ENCODE results near the gene ST3GAL5.
"Not testable (repeated sequence)": the region's sequence is repeated elsewhere in the genome, so short reads cannot be mapped to it uniquely, and the experiment has no call there.

ST3GAL5 gene

GRCh38 chr2:85935170-85935745, 46.5 kb upstream of the ST3GAL5 start:
- H2BK120ac ChIP-seq (ENCODE audit: low read depth, low read length): peak overlapping the region; percentile 78
- H4K8ac ChIP-seq (ENCODE audit: low read depth, low read length): no peak overlapping the region
- H3K27me3 ChIP-seq (ENCODE audit: insufficient read depth, low read length, poor library complexity): no peaks in the 10 kb centered on the region
- peak overlapping the region; percentile 36 for H3K56ac ChIP-seq (ENCODE audit: low read length)
- H3K4me1 ChIP-seq (ENCODE audit: control insufficient read depth, low read depth, low read length): peaks cover 11% of the 10 kb centered on the region
- H3K36me3 ChIP-seq (ENCODE audit: control insufficient read depth, insufficient read depth, low read length): no peaks in the 10 kb centered on the region
- no peaks in the 10 kb centered on the region for H3K79me2 ChIP-seq (ENCODE audit: control insufficient read depth, insufficient read depth, low read length)
- H3K79me1 ChIP-seq (ENCODE audit: low read length): no peaks in the 10 kb centered on the region
- no peak overlapping the region for H2AK5ac ChIP-seq (ENCODE audit: low read length)
- no peak overlapping the region for H3K9ac ChIP-seq (ENCODE audit: low read length)
- peak overlapping the region; percentile 81 for H2BK5ac ChIP-seq (ENCODE audit: low read length)
- H2BK15ac ChIP-seq (replicated peaks; ENCODE audit: low read depth): no peak overlapping the region
- no peak for DNase-seq
- no peak overlapping the region for H3K23ac ChIP-seq (ENCODE audit: low read length)
- peak overlapping the region; percentile 68 for H3K27ac ChIP-seq (ENCODE audit: low read depth, low read length)
- H3K4ac ChIP-seq (ENCODE audit: low read depth, low read length): peak overlapping the region; percentile 75
- no peak overlapping the region for H3K4me3 ChIP-seq (ENCODE audit: low read length)
- WGBS (ENCODE audit: extremely low coverage, insufficient coverage, low lambda C conversion rate): no CpG with 5 or more reads among the region's 6 CpGs
- H3K4me2 ChIP-seq (ENCODE audit: low read length): no peak overlapping the region
- H4K5ac ChIP-seq (ENCODE audit: low read length): no peak overlapping the region
- peak overlapping the region; percentile 83 for H3K18ac ChIP-seq (ENCODE audit: low read length)

GRCh38 chr2:85933753-85934594, 45.2 kb upstream of the ST3GAL5 start:
- peak overlapping the region; percentile 39 for H3K27ac ChIP-seq (ENCODE audit: low read depth, low read length)
- WGBS (ENCODE audit: extremely low coverage, insufficient coverage, low lambda C conversion rate): no CpG with 5 or more reads among the region's 7 CpGs
- DNase-seq: peak; percentile 80

GRCh38 chr2:85931151-85931550, 42.4 kb upstream of the ST3GAL5 start:
- H3K56ac ChIP-seq (ENCODE audit: low read length); H3K27ac ChIP-seq (ENCODE audit: low read depth, low read length); H2BK5ac ChIP-seq (ENCODE audit: low read length); H4K8ac ChIP-seq (ENCODE audit: low read depth, low read length); H3K9ac ChIP-seq (ENCODE audit: low read length); H3K27me3 ChIP-seq (ENCODE audit: insufficient read depth, low read length, poor library complexity); H3K4me1 ChIP-seq (ENCODE audit: control insufficient read depth, low read depth, low read length); H2BK120ac ChIP-seq (ENCODE audit: low read depth, low read length); H3K79me1 ChIP-seq (ENCODE audit: low read length); H3K4ac ChIP-seq (ENCODE audit: low read depth, low read length); DNase-seq; H3K4me3 ChIP-seq (ENCODE audit: low read length); H3K36me3 ChIP-seq (ENCODE audit: control insufficient read depth, insufficient read depth, low read length); H3K4me2 ChIP-seq (ENCODE audit: low read length); H4K5ac ChIP-seq (ENCODE audit: low read length); H2AK5ac ChIP-seq (ENCODE audit: low read length); H3K79me2 ChIP-seq (ENCODE audit: control insufficient read depth, insufficient read depth, low read length); H2BK15ac ChIP-seq (replicated peaks; ENCODE audit: low read depth); H3K18ac ChIP-seq (ENCODE audit: low read length); H3K23ac ChIP-seq (ENCODE audit: low read length): not testable (repeated sequence)
- no CpG with 5 or more reads among the region's 7 CpGs for WGBS (ENCODE audit: extremely low coverage, insufficient coverage, low lambda C conversion rate)

More at GRCh38 chr2:85933753-85934594, 45.2 kb upstream of the ST3GAL5 start:
- Histone ChIP-seq H3K56ac (ENCODE audit: low read length) (peak overlapping the region; percentile 65), H3K4ac (ENCODE audit: low read depth, low read length) (no peak overlapping the region), H3K36me3 (ENCODE audit: control insufficient read depth, insufficient read depth, low read length) (no peaks in the 10 kb centered on the region), H2BK5ac (ENCODE audit: low read length) (no peak overlapping the region), H3K27me3 (ENCODE audit: insufficient read depth, low read length, poor library complexity) (no peaks in the 10 kb centered on the region), H3K4me1 (ENCODE audit: control insufficient read depth, low read depth, low read length) (peaks cover 12% of the 10 kb centered on the region), H3K4me2 (ENCODE audit: low read length) (no peak overlapping the region), H3K23ac (ENCODE audit: low read length) (no peak overlapping the region), H4K5ac (ENCODE audit: low read length) (no peak overlapping the region), H3K18ac (ENCODE audit: low read length) (no peak overlapping the region), H3K9ac (ENCODE audit: low read length) (no peak overlapping the region), H2AK5ac (ENCODE audit: low read length) (peak overlapping the region; percentile 59), H2BK120ac (ENCODE audit: low read depth, low read length) (no peak overlapping the region), H2BK15ac (replicated peaks; ENCODE audit: low read depth) (no peak overlapping the region), H3K79me2 (ENCODE audit: control insufficient read depth, insufficient read depth, low read length) (no peaks in the 10 kb centered on the region), H3K79me1 (ENCODE audit: low read length) (no peaks in the 10 kb centered on the region), H4K8ac (ENCODE audit: low read depth, low read length) (no peak overlapping the region), H3K4me3 (ENCODE audit: low read length) (no peak overlapping the region)

- WGBS (ENCODE audit: extremely low coverage, insufficient coverage, low lambda C conversion rate): no CpG with 5 or more reads among the region's 4 CpGs
- Histone ChIP-seq H3K4me2 (ENCODE audit: low read length) (no peak overlapping the region), H2BK15ac (replicated peaks; ENCODE audit: low read depth) (no peak overlapping the region), H4K5ac (ENCODE audit: low read length) (no peak overlapping the region), H3K36me3 (ENCODE audit: control insufficient read depth, insufficient read depth, low read length) (no peaks in the 10 kb centered on the region), H3K56ac (ENCODE audit: low read length) (no peak overlapping the region), H2BK120ac (ENCODE audit: low read depth, low read length) (peak overlapping the region; percentile 62), H3K4me3 (ENCODE audit: low read length) (no peak overlapping the region), H3K4ac (ENCODE audit: low read depth, low read length) (no peak overlapping the region), H4K8ac (ENCODE audit: low read depth, low read length) (no peak overlapping the region), H3K23ac (ENCODE audit: low read length) (no peak overlapping the region), H3K9ac (ENCODE audit: low read length) (no peak overlapping the region), H3K79me1 (ENCODE audit: low read length) (no peaks in the 10 kb centered on the region), H3K79me2 (ENCODE audit: control insufficient read depth, insufficient read depth, low read length) (no peaks in the 10 kb centered on the region), H3K4me1 (ENCODE audit: control insufficient read depth, low read depth, low read length) (peaks cover 3% of the 10 kb centered on the region), H3K18ac (ENCODE audit: low read length) (peak overlapping the region; percentile 75), H3K27ac (ENCODE audit: low read depth, low read length) (no peak overlapping the region), H2AK5ac (ENCODE audit: low read length) (peak overlapping the region; percentile 29), H3K27me3 (ENCODE audit: insufficient read depth, low read length, poor library complexity) (no peaks in the 10 kb centered on the region), H2BK5ac (ENCODE audit: low read length) (peak overlapping the region; percentile 47)
- DNase-seq: no peak
Observed at GRCh38 chr2:85930129-85931124, 41.6 kb upstream of the ST3GAL5 start.

GRCh38 chr2:85929096-85930050, 40.6 kb upstream of the ST3GAL5 start:
- no peak overlapping the region for H3K9ac ChIP-seq (ENCODE audit: low read length)
- H3K18ac ChIP-seq (ENCODE audit: low read length): no peak overlapping the region
- H3K4me3 ChIP-seq (ENCODE audit: low read length): no peak overlapping the region
- no peak overlapping the region for H2AK5ac ChIP-seq (ENCODE audit: low read length)
- peaks cover 3% of the 10 kb centered on the region for H3K4me1 ChIP-seq (ENCODE audit: control insufficient read depth, low read depth, low read length)
- no peak overlapping the region for H4K8ac ChIP-seq (ENCODE audit: low read depth, low read length)
- 100% methylated on average over 1 of the region's 19 CpGs for WGBS (ENCODE audit: extremely low coverage, insufficient coverage, low lambda C conversion rate)
- H2BK15ac ChIP-seq (replicated peaks; ENCODE audit: low read depth): no peak overlapping the region
- peak overlapping the region; percentile 0 for H3K56ac ChIP-seq (ENCODE audit: low read length)
- H3K4me2 ChIP-seq (ENCODE audit: low read length): no peak overlapping the region
- no peaks in the 10 kb centered on the region for H3K79me1 ChIP-seq (ENCODE audit: low read length)
- H3K4ac ChIP-seq (ENCODE audit: low read depth, low read length): no peak overlapping the region
- H3K27ac ChIP-seq (ENCODE audit: low read depth, low read length): peak overlapping the region; percentile 42
- H3K79me2 ChIP-seq (ENCODE audit: control insufficient read depth, insufficient read depth, low read length): no peaks in the 10 kb centered on the region
- H3K23ac ChIP-seq (ENCODE audit: low read length): no peak overlapping the region
- no peaks in the 10 kb centered on the region for H3K27me3 ChIP-seq (ENCODE audit: insufficient read depth, low read length, poor library complexity)
- H3K36me3 ChIP-seq (ENCODE audit: control insufficient read depth, insufficient read depth, low read length): no peaks in the 10 kb centered on the region
- H2BK5ac ChIP-seq (ENCODE audit: low read length): peak overlapping the region; percentile 43
- no peak overlapping the region for H4K5ac ChIP-seq (ENCODE audit: low read length)
- DNase-seq: peak; percentile 82
- H2BK120ac ChIP-seq (ENCODE audit: low read depth, low read length): no peak overlapping the region

All from mesendoderm (in vitro differentiated cells).